Thoracic aorta (tissue), 2 donors: Measurements from ENCODE around the gene PHLDA2. TPM values are rescaled to one million over a fixed set of nuclear protein-coding genes. Genes with fewer than 3 reads are reported as not detected.
A peak's percentile ranks its signal among the peaks of the same experiment; 100 is the strongest.

Experiments
- ATAC-seq: fragments of 150-250 bp; one replicate; pipeline ENCODE4 v1.8.0; 2017; ENCODE audit warnings: low read depth; ENCODE audit not compliant: insufficient number of reproducible peaks, low FRiP score
- DNase-seq: peaks from one replicate; pipeline ENCODE4 v3.0.0-alpha.2; 2020; ENCODE audit warnings: low spot score
- H3K27ac ChIP-seq, 2 donors: fragments of 200-600 bp; sonication (generic); 1 replicate in 1 of 2; 2 replicates in 1 of 2; pipeline ENCODE4 v1.5.1; 2016; ENCODE audit warnings: mild to moderate bottlenecking in 2 of 2, moderate library complexity in 2 of 2
- H3K27me3 ChIP-seq: fragments of 200-600 bp; sonication (generic); replicated peaks from 2 replicates; pipeline ENCODE4 v1.6.0; 2016; ENCODE audit warnings: mild to moderate bottlenecking; ENCODE audit not compliant: insufficient read depth
- H3K36me3 ChIP-seq: fragments of 200-600 bp; sonication (generic); one replicate; pipeline ENCODE4 v1.5.1; 2016
- H3K4me1 ChIP-seq, 2 donors: fragments of 200-600 bp; sonication (generic); 1 replicate in 1 of 2; 2 replicates in 1 of 2; pipeline versions ENCODE4 v1.5.1 to v1.6.0; 2016; ENCODE audit warnings: low read depth in 2 of 2, mild to moderate bottlenecking in 1 of 2; ENCODE audit not compliant: control insufficient read depth in 1 of 2
- H3K4me3 ChIP-seq: fragments of 200-600 bp; sonication (generic); 2 replicates; pipeline ENCODE4 v1.5.1; 2016; ENCODE audit warnings: mild to moderate bottlenecking
- H3K9me3 ChIP-seq: fragments of 200-600 bp; sonication (generic); 2 replicates; pipeline ENCODE4 v1.5.1; 2016
- CTCF ChIP-seq: fragments of 200-600 bp; sonication (generic); IDR thresholded peaks from one replicate; pipeline ENCODE4 v1.5.1; 2019; ENCODE audit warnings: antibody characterized with exemption
- total RNA-seq, 2 donors: library from RNA; depleted of rRNA; stranded (reverse); fragments of >200 nt; gene quantifications; one replicate each; pipeline versions ENCODE4 v1.1.0 to v1.2.3, GENCODE V29; 2016

The PHLDA2 gene
- total RNA-seq, 2 donors from 2014 or later: 14.4 to 21.3 TPM

GRCh38 chr11:2945757-2946287 is 16.6 kb upstream of the PHLDA2 start:
- Histone ChIP-seq H3K27ac (peak overlapping the region; percentile 25 to 59), H3K4me1 (peaks cover 9 to 27% of the 10 kb centered on the region in 2 donors), H3K27me3 (no peaks in the 10 kb centered on the region), H3K9me3 (no peaks in the 10 kb centered on the region), H3K4me3 (peak overlapping the region; percentile 66), H3K36me3 (peaks cover 19% of the 10 kb centered on the region)
- ATAC-seq (no peak), DNase-seq (no peak)
- TF ChIP-seq CTCF: no peak

- peak; percentile 64 for ATAC-seq
- peak; percentile 61 for DNase-seq
- no peak for TF ChIP-seq CTCF
- Histone ChIP-seq H3K4me1 (peaks cover 11 to 32% of the 10 kb centered on the region in 2 donors), H3K27me3 (no peaks in the 10 kb centered on the region), H3K27ac (peak overlapping the region; percentile 25 to 64), H3K4me3 (peak overlapping the region; percentile 66), H3K9me3 (no peaks in the 10 kb centered on the region), H3K36me3 (peaks cover 13% of the 10 kb centered on the region)
Observed at GRCh38 chr11:2945031-2945756, 16.0 kb upstream of the PHLDA2 start.

- Histone ChIP-seq H3K27me3 (no peaks in the 10 kb centered on the region), H3K4me1 (peaks cover 11 to 32% of the 10 kb centered on the region in 2 donors), H3K4me3 (no peak overlapping the region), H3K27ac (peak overlapping the region; percentile 33 to 64), H3K9me3 (no peaks in the 10 kb centered on the region), H3K36me3 (peaks cover 7% of the 10 kb centered on the region)
- no peak for ATAC-seq
- no peak for TF ChIP-seq CTCF
- no peak for DNase-seq
Observed at GRCh38 chr11:2944530-2944929, 15.3 kb upstream of the PHLDA2 start.

- Histone ChIP-seq H3K27ac (no peak overlapping the region), H3K4me1 (peaks cover 11 to 32% of the 10 kb centered on the region in 2 donors)
Observed at GRCh38 chr11:2943711-2944118, 14.5 kb upstream of the PHLDA2 start.

More at GRCh38 chr11:2943711-2944118, 14.5 kb upstream of the PHLDA2 start:
- H3K36me3 ChIP-seq: peaks cover 3% of the 10 kb centered on the region
- H3K9me3 ChIP-seq: peaks cover 4% of the 10 kb centered on the region
- no peaks in the 10 kb centered on the region for H3K27me3 ChIP-seq
- DNase-seq (no peak), ATAC-seq (no peak)
- no peak for TF ChIP-seq CTCF
- no peak overlapping the region for H3K4me3 ChIP-seq
